Pons (tissue), 1 donor: ENCODE measurements around the gene KRTAP12-1.
A peak's percentile ranks its signal among the peaks of the same experiment; 100 is the strongest.

Source experiments
- DNase-seq: peaks from one replicate; pipeline ENCODE4 v3.0.0-alpha.2; 2016; ENCODE audit warnings: low spot score

KRTAP12-1 gene, protein sequence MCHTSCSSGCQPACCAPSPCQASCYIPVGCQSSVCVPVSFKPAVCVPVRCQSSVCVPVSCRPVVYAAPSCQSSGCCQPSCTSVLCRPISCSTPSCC

GRCh38 chr21:44681861-44682579 lies at the start of gene KRTAP12-1:
Gene KRTAP12-1 (minus strand): TSS chr21:44682163. CDS start chr21:44682123, 40 bp downstream.
- DNase-seq = no peak

DNA sequence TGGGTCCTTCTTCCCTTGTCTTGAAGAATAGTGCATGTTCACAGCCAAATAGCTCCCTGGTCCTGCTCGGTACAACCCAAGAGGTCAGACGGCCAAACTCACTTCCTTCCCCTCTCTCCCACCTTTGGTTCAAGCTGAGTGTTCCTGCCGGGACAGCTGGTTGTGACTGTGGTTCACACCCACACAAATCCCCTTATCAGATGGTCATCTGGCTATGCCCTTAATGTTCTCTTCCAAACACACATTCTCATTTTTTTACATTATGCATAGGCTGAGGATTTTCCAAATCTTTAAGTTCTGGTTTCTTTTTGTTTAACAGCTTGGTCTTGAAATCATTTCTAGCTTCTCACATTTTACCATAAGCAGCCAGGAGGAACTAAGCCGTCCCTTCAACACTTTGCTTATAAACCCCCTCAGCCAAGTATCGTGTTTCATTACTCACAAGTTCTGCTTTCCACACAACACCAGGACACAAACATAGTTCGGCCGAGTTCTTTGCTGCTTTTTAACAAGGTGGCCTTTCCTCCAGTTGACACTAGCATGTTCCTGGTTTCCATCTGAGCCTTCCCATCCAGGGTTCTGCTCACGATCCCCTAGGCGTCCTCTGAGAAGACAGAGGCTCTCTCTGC lies 49.1 kb upstream of the KRTAP12-1 start:
- DNase-seq = peak; percentile 10

DNA sequence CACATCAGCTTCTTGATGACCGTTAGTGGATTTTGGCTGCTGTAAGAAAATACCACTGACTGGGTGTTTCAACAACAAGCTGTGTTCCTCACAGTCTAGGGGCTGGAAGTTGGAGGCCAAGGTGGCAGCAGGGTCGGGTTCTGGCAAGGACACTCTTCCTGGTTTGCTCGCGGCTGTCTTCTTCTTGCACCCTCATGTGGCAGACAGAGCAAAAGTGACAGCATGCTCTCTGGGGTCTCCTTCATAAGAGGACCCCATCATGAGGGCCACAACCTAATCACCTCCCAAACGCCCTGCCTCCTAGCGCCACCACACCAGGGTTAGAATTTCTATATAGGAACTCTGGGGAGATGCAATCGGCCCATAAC lies 48.0 kb upstream of the KRTAP12-1 start:
- no peak for DNase-seq

DNA sequence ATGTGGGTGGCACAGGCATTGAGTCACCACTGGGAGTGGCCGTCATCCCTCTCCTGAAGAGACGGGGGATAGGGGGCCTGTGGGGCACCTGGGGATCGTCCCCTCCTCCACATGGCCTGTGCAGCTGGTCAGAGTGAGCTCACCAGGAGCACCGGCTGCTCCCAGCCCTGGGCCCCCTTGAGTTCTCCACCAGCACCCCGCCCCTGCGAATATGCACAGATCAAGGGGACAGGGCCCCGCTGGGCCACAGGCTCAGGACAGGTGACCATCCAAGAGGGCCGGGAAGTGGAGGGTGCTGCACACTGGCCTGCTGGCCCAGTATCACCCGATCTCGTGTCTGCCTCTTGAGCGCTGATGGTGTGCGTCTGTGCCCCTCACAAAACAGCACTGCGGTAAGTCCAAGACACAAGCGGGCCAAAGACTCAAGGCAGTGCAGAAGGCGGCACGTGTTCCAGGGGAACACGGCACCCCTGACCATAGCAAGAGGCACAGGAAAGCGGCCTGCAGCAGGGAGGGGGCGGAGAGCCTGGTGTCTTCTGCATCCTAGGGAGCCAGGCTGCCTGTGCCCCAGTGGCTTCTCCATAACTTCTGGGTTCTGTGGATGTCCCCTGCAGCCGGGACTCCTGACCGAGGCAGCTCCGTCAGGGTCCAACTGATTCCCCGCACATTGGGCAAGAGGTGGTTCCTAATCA lies 47.5 kb upstream of the KRTAP12-1 start:
- no peak for DNase-seq

DNA sequence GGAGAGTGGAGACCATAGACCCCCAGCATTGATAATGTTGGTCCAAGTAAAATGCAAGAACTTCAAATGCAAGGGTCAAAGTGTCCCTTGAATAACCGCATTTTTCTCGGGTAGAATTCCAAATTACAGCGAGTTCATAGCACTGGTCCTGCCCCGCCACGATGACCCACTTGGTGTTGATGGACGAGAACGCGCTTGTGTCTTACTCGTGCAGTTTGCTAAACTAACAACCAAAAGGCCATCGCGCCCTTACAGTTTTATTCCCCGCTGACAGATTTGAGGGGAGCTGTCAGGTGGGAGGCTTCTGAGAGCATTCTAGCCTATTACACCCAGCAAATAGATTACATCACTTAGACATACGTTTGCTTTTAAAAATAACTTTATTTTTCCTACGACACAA lies 46.8 kb upstream of the KRTAP12-1 start:
- DNase-seq = no peak

- no peak for DNase-seq
Observed at GRCh38 chr21:44727757-44728156, 45.8 kb upstream of the KRTAP12-1 start.

GRCh38 chr21:44727321-44727720 lies 45.4 kb upstream of the KRTAP12-1 start:
- no peak for DNase-seq

DNA sequence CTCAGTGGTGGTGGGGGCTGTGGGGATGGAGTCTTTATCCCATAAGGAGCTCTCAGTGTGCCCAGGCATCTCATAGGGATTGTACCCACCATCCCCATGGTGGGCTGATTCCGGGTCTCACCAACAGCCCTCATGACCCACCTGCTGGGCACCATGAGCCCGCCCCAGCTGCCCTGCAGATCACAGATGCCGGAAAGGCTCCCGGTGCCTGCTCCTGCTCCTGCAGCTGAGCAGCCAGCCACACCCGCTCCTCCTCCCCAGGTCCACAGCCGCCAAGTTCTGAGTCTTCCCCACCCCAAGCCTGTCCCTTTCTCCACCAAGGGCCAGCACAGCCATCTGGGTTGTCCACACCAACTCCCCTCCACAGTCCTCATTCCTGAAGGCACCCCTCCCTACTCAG lies 44.9 kb upstream of the KRTAP12-1 start:
- DNase-seq = no peak

DNA sequence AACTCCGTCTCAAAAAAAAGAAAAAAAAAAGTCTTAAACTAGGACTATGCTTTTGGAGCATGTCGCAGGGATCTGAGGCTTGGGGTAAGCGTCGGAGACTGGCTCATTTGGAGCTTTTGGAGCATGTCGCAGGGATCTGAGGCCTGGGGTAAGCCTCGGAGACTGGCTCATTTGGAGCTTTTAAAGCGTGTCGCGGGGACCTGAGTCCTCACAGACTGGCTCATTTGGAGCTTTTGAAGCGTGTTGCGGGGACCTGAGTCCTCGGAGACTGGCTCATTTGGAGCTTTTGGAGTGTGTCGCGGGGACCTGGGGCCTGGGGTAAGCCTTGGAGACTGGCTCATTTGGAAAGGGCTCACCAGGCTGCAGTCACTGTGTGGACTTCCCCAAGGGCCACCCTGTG lies 43.0 kb upstream of the KRTAP12-1 start:
- DNase-seq = no peak

DNA sequence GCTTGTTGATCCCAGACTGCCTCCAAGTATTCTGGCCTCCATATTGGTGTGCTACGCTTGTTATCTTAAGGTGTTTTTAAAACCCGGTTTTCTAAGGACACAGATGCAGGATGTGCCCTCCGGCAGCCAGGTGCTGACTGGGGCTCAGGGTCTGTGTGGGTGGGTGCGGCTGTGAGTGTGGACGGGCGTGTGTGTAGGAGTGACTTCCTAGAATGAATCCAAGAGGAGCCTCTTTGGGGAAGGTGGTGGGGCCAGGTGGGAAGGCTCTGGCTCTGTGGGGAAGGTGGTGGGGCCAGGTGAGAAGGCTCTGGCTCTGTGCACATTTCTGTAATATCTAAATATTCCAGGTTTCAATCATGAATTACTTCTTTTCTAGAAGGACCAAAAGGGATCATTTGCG lies 42.2 kb upstream of the KRTAP12-1 start:
- no peak for DNase-seq

GRCh38 chr21:44723177-44724131 lies 41.5 kb upstream of the KRTAP12-1 start:
- DNase-seq = no peak

GRCh38 chr21:44722731-44723130 lies 40.8 kb upstream of the KRTAP12-1 start:
- no peak for DNase-seq

DNA sequence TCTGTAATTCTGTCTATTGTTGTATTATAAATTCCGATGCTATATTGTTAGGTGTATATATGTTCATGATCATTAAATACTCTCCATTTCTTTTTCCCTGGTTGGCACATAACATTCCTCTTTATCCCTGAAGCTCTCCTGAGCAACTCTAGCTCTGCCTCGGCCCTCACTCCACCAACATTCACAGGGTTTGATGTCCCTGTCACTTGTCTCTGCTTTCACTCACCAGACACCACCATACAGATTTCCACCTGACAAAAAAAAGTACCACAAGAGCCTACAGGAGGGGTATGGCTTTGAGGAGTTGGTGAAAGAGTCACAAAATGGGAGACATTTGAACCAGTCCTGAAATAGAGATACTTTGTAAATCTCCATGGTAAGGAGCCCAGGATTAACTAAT lies 38.2 kb upstream of the KRTAP12-1 start:
- no peak for DNase-seq

GRCh38 chr21:44718571-44718970 lies 36.6 kb upstream of the KRTAP12-1 start:
- DNase-seq = no peak

DNA sequence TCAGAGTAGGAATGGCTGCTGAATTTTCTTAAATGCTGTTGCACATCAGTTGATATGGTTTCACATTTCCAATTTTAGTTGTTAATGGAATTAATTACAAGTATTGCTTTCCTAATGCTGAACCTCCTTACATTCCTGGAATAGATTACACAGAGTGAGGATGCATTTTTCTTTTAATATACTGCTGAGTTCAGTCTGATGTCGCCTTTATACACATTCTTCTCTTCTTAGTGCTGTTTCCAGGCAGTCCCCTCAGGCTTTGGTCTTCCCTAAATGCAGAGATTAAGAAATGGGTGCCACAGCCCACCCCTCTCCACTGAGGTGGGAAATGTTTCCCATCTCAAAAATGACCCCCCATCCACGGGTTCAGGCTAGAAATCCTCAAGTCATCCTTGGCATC lies 36.1 kb upstream of the KRTAP12-1 start:
- no peak for DNase-seq

DNA sequence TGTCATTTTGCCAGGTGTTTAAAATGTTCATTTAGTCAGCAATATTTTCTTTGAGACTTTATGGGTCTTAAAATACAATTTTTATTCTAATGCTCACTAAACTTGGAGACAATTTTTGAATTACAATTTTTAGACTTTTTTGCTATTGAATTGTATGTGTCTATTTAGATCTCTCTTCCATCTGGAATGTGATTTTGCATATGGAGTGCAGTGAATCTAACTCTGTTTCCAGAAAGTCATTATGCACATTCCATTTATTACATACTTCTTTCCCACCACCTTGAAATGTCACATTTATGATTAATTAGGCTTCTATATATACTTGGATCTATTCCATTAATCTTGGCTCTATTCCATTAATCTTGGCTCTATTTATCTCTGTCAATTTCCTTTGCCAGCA lies 35.0 kb upstream of the KRTAP12-1 start:
- DNase-seq = no peak

- no peak for DNase-seq
Observed at GRCh38 chr21:44714905-44715304, 32.9 kb upstream of the KRTAP12-1 start.

DNA sequence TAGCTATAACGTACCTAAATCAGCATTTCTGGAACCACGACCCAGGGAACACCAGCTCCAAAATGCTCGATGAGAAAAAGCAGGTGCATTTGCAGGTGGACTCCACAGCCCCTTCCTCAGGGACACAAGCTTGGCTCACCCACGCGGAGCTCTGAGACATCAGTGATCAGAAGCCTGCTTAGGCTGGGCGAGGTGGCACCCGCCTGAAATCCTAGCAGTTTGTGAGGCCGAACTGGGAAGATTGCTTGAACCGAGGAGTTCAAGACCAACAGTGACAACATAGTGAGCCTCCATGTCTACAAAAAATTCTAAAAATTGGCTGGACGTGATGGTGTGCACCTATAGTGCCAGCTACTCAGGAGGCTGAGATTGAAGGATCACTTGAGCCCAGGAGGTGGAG lies 31.9 kb upstream of the KRTAP12-1 start:
- no peak for DNase-seq

DNA sequence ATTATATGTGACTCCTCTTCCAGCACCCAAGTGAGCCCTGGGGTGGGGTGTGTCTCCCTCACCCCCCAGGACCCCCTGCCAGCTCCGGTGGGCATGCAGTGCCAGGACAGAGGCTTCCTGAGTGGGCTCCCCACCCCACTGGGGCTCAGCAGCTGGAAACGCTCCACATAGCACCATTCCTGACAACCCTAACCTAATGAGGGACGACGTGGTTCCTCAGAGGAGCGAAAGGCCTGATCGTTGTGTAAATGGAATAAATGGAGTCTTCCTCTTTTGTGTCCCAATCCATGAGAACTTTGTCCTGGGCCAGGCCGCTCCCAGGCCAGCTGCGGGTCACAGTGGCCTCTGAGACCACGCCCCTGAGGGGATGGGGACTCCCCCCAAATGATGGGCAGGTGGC lies 31.2 kb upstream of the KRTAP12-1 start:
- no peak for DNase-seq

DNA sequence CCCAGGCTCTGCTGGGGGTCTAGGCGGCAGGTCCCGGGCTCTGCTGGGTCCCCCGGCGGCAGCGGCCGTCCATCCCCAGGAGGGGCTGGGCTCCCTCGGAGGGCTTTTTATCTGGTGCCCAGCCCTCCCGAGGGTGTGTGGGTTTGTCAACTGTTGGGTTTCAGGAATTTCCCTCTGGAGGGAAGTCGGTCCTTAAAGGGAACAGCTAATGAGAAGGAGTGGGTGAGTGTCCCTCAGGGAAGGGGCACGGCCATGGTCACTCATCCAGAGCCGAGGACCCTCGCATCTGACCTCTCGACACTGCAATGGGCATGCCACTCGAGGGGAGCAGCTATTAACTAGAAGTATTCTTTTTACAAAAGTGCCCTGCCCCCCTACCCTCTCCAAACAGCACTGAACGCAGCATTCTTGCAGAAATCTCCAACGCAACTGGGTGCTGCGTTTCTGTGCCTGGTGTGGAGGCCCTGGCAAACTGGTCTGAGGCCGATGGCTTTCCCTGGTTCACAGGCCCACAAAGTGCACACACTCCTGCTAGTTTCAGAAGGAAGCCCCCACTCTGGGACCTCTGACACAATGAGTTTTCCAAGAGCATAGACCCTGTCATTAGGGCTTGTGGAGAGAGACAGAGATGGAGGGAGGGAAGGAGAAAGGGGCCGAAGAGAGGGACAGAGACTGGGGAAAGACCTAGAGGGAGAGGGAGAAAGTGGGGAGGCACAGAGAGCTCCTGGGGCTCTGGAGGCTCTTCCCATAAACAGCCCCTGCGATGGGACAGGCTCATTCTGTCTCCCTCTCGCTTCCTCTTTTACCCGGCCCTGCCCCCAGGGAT lies 30.5 kb upstream of the KRTAP12-1 start:
- DNase-seq = no peak
